Tibial nerve (tissue), 3 donors: ENCODE measurements around the gene INSYN1.

Source experiments
- POLR2A ChIP-seq, 2 donors: fragments of 450-650 bp; IDR thresholded peaks; one replicate each; pipeline ENCODE4 v1.6.1; 2017; ENCODE audit warnings: antibody characterized with exemption in 2 of 2, mild to moderate bottlenecking in 2 of 2, moderate library complexity in 2 of 2
- TF ChIP-seq, protein P1 (sequence below), 5 experiments: fragments of 200-600 bp in 3 of 5; fragments of 450-650 bp in 2 of 5; sonication (generic) in 3 of 5; IDR thresholded peaks; one replicate each; pipeline ENCODE4 v1.5.1; 2016 to 2019; ENCODE audit warnings: antibody characterized with exemption in 5 of 5, mild to moderate bottlenecking in 3 of 5, moderate library complexity in 2 of 5

DNA sequence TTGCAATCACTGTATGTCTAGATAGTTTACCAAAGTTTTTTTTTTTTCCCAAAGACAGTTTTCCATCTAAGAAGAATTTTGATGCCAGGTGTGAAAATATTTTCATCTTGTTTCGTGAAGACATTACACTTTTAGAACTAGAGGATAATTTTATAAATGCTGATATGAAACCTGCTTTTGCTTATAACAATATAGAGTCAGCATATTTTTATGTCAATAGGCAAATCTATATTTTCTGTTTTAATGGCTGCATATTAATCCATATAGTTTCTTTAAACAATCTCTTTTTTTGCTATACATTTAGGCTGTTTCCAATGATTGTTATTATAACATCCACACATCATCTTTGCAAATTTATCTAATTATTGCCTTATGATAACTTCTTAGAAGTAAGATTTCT, 12.6 kb upstream of the INSYN1 start:
- TF ChIP-seq POLR2A (IDR thresholded peaks at IDR 0.05), result no peak
- TF ChIP-seq, protein P1, sequence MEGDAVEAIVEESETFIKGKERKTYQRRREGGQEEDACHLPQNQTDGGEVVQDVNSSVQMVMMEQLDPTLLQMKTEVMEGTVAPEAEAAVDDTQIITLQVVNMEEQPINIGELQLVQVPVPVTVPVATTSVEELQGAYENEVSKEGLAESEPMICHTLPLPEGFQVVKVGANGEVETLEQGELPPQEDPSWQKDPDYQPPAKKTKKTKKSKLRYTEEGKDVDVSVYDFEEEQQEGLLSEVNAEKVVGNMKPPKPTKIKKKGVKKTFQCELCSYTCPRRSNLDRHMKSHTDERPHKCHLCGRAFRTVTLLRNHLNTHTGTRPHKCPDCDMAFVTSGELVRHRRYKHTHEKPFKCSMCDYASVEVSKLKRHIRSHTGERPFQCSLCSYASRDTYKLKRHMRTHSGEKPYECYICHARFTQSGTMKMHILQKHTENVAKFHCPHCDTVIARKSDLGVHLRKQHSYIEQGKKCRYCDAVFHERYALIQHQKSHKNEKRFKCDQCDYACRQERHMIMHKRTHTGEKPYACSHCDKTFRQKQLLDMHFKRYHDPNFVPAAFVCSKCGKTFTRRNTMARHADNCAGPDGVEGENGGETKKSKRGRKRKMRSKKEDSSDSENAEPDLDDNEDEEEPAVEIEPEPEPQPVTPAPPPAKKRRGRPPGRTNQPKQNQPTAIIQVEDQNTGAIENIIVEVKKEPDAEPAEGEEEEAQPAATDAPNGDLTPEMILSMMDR (IDR thresholded peaks at IDR 0.05), result no peak
